HG02981 (cell line): ENCODE data around the gene RUSF1.
A peak's percentile ranks its signal among the peaks of the same experiment; 100 is the strongest.

Source experiments
- ATAC-seq: cut with Tn5 transposase; IDR thresholded peaks from one replicate; pipeline ENCODE4 v1.9.1; 2021; ENCODE audit warnings: mild to moderate bottlenecking, moderate library complexity; ENCODE audit not compliant: unreplicated experiment

The RUSF1 gene

GRCh38 chr16:31471875-31472708, 36.1 kb downstream of the RUSF1 start, which contains the start of gene TGFB1I1:
Gene TGFB1I1, plus strand, starts transcription at chr16:31472152. Its CDS starts 37 bp downstream, at chr16:31472189.
- ATAC-seq: no peak

GRCh38 chr16:31471241-31471874, 36.8 kb downstream of the RUSF1 start:
- ATAC-seq: no peak

GRCh38 chr16:31470615-31471014, 37.6 kb downstream of the RUSF1 start:
- no peak for ATAC-seq

GRCh38 chr16:31467858-31468257, 40.3 kb downstream of the RUSF1 start:
- no peak for ATAC-seq

GRCh38 chr16:31467151-31467773, 40.9 kb downstream of the RUSF1 start:
- ATAC-seq: peak; percentile 69

- no peak for ATAC-seq
Observed at GRCh38 chr16:31466381-31466841, 41.8 kb downstream of the RUSF1 start.

- no peak for ATAC-seq
Observed at GRCh38 chr16:31465788-31466370, 42.3 kb downstream of the RUSF1 start.

- no peak for ATAC-seq
Observed at GRCh38 chr16:31464781-31465260, 43.4 kb downstream of the RUSF1 start.

GRCh38 chr16:31464348-31464769, 43.8 kb downstream of the RUSF1 start:
- ATAC-seq: no peak

- ATAC-seq: no peak
Observed at GRCh38 chr16:31461921-31462804, 46.0 kb downstream of the RUSF1 start.

- no peak for ATAC-seq
Observed at GRCh38 chr16:31461201-31461920, 46.8 kb downstream of the RUSF1 start.

- no peak for ATAC-seq
Observed at GRCh38 chr16:31460582-31461002, 47.6 kb downstream of the RUSF1 start.

GRCh38 chr16:31459687-31460581, 48.3 kb downstream of the RUSF1 start:
- ATAC-seq: peak; percentile 67

GRCh38 chr16:31458844-31459686, 49.1 kb downstream of the RUSF1 start, which contains the start of gene ARMC5:
Gene ARMC5, plus strand, starts transcription at chr16:31459501. Its CDS starts 24 bp downstream, at chr16:31459525.
- peak; percentile 64 for ATAC-seq

- ATAC-seq: peak; percentile 18
Observed at GRCh38 chr16:31458073-31458843, 49.9 kb downstream of the RUSF1 start.

- ATAC-seq: no peak
Observed at GRCh38 chr16:31456988-31457360, 51.2 kb downstream of the RUSF1 start.
